ENCODE results near the gene RIOK1. TPM values are rescaled to one million over a fixed set of nuclear protein-coding genes. Genes with fewer than 3 reads are reported as not detected.

Gene RIOK1
- total and polyA plus RNA-seq, 9 donors: 11.2 to 33.2 (median 18.3) TPM

DNA sequence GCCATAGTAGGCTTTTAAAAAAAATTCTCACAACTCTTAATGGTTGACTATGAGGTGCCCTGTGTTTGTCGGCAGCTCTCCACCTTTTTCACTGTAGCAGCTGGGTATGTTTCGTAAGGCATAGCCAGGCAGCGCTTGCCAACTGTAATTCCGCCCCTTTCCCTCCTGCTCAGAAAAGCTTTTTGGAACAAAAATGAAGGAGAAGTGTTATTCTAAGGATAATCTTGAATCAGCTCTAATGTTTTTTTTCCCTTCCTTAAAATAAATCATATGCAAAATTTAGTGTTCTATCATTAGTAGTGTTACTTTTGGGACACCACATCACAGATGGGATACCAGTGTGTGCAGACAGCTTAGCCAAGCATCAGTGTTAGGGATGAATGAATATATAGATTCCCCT, 21.2 kb downstream of the RIOK1 start:
- intact Hi-C loops (cut with DNase I): loop anchor here in 1 of 4 donors (5.0 kb wide), 1 partner anchor 181 kb away; the partner anchor contains the start of gene SNRNP48
- Histone ChIP-seq H3K9me3 (no peaks in the 10 kb centered on the region), H3K4me1 (ENCODE audit: insufficient read depth) (no peaks in the 10 kb centered on the region), H3K36me3 (no peaks in the 10 kb centered on the region), H3K27ac (no peak overlapping the region), H3K4me3 (no peak overlapping the region), H3K27me3 (no peaks in the 10 kb centered on the region)
- TF ChIP-seq EP300 (IDR thresholded peaks at IDR 0.05) (no peak), POLR2A (IDR thresholded peaks at IDR 0.05) (no peak)
- TF ChIP-seq, protein P1, sequence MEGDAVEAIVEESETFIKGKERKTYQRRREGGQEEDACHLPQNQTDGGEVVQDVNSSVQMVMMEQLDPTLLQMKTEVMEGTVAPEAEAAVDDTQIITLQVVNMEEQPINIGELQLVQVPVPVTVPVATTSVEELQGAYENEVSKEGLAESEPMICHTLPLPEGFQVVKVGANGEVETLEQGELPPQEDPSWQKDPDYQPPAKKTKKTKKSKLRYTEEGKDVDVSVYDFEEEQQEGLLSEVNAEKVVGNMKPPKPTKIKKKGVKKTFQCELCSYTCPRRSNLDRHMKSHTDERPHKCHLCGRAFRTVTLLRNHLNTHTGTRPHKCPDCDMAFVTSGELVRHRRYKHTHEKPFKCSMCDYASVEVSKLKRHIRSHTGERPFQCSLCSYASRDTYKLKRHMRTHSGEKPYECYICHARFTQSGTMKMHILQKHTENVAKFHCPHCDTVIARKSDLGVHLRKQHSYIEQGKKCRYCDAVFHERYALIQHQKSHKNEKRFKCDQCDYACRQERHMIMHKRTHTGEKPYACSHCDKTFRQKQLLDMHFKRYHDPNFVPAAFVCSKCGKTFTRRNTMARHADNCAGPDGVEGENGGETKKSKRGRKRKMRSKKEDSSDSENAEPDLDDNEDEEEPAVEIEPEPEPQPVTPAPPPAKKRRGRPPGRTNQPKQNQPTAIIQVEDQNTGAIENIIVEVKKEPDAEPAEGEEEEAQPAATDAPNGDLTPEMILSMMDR (IDR thresholded peaks at IDR 0.05): no peak
- 93 to 96% (median 95%) methylated on average over 4 of the region's 4 CpGs for WGBS, 3 donors
- no peak for DNase-seq

DNA sequence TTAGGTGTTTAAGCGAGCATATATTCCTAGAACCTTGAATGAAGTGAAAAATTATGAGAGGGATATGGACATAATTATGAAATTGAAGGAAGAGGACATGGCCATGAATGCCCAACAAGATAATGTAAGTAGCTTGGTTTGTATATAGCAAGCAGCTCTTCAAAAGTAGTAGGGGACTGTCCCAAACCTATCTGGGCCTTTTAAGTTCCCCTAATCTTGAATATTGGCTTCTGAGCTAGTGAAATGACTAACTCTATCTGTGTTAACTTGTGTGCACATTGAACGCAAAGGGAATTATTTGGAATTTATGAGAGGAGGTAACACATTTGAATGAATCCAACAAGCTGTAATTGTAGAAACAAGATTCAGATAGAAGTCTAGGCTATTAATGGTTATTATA, 21.7 kb downstream of the RIOK1 start:
- intact Hi-C loops (cut with DNase I): loop anchor here in 1 of 4 donors (5.0 kb wide), 1 partner anchor 181 kb away; the partner anchor contains the start of gene SNRNP48
- H3K36me3 ChIP-seq: no peaks in the 10 kb centered on the region
- DNase-seq: no peak
- no peak overlapping the region for H3K4me3 ChIP-seq
- no peaks in the 10 kb centered on the region for H3K27me3 ChIP-seq
- no peak for TF ChIP-seq EP300 (IDR thresholded peaks at IDR 0.05)
- no peak for TF ChIP-seq POLR2A (IDR thresholded peaks at IDR 0.05)
- TF ChIP-seq, protein P1 (IDR thresholded peaks at IDR 0.05): no peak
- H3K4me1 ChIP-seq (ENCODE audit: insufficient read depth): no peaks in the 10 kb centered on the region
- no peaks in the 10 kb centered on the region for H3K9me3 ChIP-seq
- 95 to 96% (median 95%) methylated on average over 2 of the region's 2 CpGs for WGBS, 3 donors
- no peak overlapping the region for H3K27ac ChIP-seq

DNA sequence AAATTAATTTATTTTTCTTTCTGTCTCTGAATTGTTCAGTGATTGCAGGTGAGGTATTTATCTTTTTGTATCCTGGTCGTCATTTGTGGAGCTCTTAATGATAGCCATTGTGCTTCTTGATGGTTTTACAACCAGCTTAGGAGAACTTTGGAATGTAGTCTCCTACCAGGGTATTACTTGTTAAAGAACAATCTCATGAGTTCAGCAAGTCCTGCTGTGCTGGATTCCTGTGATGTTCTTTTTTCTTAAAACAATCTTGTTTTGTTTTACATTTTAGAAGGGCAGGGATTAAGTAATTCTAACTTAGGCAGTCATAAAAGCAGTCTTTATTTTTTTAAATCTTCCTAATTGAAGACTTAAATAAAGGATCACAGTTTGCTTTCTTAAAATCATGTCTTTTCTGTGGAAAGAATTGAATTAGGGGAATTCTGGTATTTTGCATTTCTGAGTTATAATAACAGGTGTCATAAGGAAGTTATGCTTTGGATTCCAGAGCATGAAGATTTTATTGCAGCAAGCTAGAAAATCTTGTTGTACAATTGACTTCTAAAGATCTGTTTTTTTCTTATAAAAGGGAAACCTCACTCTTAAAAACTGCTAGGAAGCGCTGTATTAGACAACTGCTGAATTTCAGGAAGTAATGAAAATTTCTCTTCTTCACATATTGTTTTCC, 23.7 kb downstream of the RIOK1 start:
- intact Hi-C loops (cut with DNase I): loop anchor here in 1 of 4 donors (5.0 kb wide), 1 partner anchor 179 kb away; the partner anchor contains the start of gene SNRNP48
- TF ChIP-seq POLR2A (IDR thresholded peaks at IDR 0.05): no peak
- TF ChIP-seq, protein P1 (IDR thresholded peaks at IDR 0.05): no peak
- TF ChIP-seq EP300 (IDR thresholded peaks at IDR 0.05): no peak
- H3K27ac ChIP-seq: no peak overlapping the region
- no peaks in the 10 kb centered on the region for H3K36me3 ChIP-seq
- H3K4me3 ChIP-seq: no peak overlapping the region
- H3K4me1 ChIP-seq (ENCODE audit: insufficient read depth): no peaks in the 10 kb centered on the region
- no peaks in the 10 kb centered on the region for H3K27me3 ChIP-seq
- 52 to 57% (median 55%) methylated on average over 2 of the region's 2 CpGs for WGBS, 3 donors
- DNase-seq: no peak
- no peaks in the 10 kb centered on the region for H3K9me3 ChIP-seq

DNA sequence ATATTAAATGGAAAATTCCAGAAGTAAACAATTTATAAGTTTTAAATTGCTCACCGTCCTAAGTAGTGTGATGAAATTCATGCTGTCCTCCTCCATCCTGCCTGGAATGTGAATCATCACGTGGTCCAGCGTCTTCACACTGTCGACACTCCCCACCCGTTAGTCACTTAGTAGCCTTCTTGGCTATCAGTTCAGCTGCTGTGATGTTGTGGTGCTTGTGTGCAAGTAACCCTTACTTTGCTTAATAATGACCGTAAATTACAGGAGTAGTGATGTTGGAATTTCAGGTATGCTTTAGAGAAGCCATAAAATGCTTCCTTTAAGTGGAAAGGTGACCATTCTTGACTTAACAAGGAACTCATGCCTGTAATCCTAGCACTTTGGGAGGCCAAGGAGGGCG, 25.2 kb downstream of the RIOK1 start:
- Histone ChIP-seq H3K36me3 (no peaks in the 10 kb centered on the region), H3K4me1 (ENCODE audit: insufficient read depth) (no peaks in the 10 kb centered on the region), H3K27ac (no peak overlapping the region), H3K9me3 (no peaks in the 10 kb centered on the region), H3K4me3 (no peak overlapping the region), H3K27me3 (no peaks in the 10 kb centered on the region)
- no peak for DNase-seq
- no peak for TF ChIP-seq EP300 (IDR thresholded peaks at IDR 0.05)
- TF ChIP-seq, protein P1 (IDR thresholded peaks at IDR 0.05): no peak
- no peak for TF ChIP-seq POLR2A (IDR thresholded peaks at IDR 0.05)
- 35 to 48% (median 45%) methylated on average over 7 of the region's 7 CpGs for WGBS, 3 donors
- intact Hi-C loops (cut with DNase I): loop anchor here in 1 of 4 donors (5.0 kb wide), 1 partner anchor 177 kb away; the partner anchor contains the start of gene SNRNP48

Data from ovary (tissue), 9 donors.